Measurements from ENCODE around the gene BTBD17.

Gene BTBD17

GRCh38 chr17:74358697-74359096 lies 3.0 kb downstream of the BTBD17 start:
- no peak for DNase-seq (ENCODE audit: low read depth)

DNA sequence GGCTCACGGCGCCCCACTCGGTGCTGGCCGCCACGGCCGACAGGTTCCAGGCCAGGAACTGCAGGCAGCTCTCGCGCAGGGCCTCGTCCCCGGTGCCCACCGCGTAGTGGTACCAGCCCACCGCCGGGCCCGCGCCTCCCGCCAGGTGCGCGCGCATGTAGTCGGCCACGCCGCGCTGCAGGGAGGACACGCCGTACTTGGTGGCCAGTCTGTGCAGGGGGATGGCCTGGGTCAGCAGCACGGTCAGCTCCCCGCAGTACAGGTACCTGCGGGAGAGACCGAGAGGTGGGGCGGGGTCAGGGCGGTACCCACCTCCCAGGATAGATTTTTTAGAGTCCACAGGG lies 4.2 kb downstream of the BTBD17 start:
- no peak for DNase-seq (ENCODE audit: low read depth)

GRCh38 chr17:74356646-74357465 lies 4.8 kb downstream of the BTBD17 start:
- no peak for DNase-seq (ENCODE audit: low read depth)

GRCh38 chr17:74355065-74355464 lies 6.6 kb downstream of the BTBD17 start:
- DNase-seq (ENCODE audit: low read depth), result no peak

DNA sequence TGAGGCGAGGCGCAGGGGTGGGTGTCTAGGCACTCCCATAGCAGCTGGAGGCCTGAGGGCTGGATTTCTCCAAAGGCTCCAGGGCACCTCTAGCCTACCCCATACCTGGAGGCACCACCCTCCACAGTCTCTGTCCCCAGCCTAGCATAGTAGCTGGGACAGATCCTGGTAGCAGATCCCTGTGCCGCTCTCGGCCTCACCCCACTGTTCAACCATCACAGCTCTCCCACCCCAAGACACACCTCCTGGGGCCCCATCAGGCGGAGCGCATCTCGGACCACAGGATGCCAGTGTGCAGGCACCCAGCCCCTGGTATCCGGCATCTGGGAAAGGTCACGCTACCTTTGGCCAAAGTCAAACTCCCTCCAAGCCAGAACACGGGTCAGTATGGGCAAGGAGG lies 7.1 kb downstream of the BTBD17 start:
- no peak for DNase-seq (ENCODE audit: low read depth)

DNA sequence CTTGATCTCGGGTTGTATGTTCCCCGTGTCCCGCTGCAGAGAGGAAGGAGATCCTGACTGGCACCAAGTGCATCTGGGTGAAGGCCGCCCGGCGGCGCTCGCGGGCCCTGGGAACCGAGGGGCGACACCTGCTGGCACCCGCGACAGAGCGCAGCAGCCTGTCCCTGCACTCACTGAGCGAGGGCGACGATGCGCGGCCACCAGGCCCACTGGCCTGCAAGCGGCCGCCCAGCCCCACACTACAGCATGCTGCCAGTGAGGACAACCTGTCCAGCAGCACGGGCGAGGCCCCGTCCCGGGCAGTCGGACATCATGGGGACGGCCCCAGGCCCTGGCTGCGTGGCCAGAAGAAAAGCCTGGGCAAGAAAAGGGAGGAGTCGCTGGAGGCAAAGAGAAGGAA lies 7.5 kb downstream of the BTBD17 start:
- DNase-seq (ENCODE audit: low read depth), result peak; percentile 78

DNA sequence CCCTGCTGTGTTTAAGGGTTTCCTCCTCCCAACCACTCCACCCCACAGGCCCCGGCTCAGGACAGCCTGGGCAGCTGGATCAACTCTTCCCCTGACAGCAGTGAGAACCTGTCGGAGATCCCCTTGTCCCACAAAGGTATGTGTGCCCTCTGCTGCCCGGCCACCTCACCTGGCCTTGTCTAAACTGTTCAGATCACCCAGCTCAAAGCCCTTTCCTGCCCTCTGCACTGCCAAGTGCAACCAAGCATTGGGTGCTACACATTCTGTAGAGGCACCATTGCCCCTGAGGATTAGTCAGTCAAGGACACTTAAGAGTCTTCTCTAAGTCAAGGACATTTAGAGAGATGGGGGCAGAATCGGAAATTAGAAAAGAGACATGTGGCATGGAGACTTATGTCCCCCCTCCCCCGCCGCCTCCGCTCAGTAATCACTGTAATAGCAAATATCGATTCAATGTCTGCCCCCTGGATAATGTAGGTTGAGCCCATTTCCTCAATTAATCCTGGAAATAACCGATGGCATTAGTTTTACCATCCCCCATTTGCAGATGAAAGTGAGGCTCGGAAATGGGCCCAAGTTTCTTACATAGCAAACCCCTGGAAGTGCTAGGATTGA lies 8.1 kb downstream of the BTBD17 start:
- DNase-seq (ENCODE audit: low read depth), result no peak

GRCh38 chr17:74351552-74352210 lies 10.0 kb downstream of the BTBD17 start:
- DNase-seq (ENCODE audit: low read depth), result peak; percentile 21

DNA sequence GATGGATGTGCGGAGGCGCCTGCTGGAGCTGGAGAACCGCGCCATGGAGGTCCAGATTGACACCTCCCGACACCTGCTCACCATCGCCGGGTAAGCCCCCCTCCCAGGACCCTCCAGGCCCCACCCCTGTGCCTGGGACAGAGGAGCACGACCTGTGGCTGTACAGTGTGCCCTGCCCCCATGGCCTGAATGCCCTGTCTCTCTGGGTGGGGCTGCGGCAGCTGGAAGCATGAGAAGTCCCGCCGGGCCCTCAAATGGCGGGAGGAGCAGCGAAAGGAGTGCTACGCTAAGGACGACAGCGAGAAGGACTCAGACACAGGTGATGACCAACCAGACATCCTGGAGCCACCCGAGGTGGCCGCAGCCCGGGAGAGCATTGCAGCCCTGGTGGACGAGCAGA lies 11.2 kb downstream of the BTBD17 start:
- DNase-seq (ENCODE audit: low read depth), result no peak

DNA sequence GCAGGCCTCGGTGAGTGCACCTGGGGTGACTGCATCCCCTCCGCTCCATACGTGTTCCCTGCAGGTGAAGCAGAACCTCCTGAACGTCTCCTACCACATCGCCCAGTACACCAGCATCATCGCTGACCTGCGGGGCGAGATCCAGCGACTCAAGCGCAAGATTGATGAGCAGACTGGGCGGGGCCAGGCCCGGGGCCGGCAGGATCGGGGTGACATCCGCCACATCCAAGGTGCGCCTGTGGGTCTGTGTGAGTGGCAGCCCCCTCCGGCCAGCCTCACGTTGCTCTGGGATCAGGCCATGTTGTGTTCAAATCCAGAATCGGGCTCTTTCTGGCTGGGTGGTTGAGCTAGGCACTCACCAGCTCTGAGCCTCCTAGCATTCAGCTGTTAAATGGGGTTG lies 12.5 kb downstream of the BTBD17 start:
- DNase-seq (ENCODE audit: low read depth), result no peak

DNA sequence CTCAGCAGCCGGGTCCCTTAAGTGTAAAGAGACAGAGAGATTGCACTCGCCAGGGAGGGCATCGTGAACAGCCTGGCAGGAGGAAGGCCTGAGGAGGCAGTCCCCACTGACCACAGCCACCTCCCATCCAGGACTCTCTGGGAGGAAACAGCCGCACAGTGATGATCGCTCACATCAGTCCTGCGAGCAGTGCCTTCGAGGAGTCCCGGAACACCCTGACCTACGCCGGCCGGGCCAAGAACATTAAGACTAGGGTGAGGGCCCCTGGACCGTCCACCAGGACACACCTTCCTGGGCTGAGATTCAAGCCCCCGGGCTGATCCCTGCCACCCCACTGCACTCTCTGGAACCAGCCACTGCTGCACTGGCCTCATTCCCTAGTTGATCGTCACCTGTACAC lies 14.0 kb downstream of the BTBD17 start:
- DNase-seq (ENCODE audit: low read depth), result no peak

- DNase-seq (ENCODE audit: low read depth), result no peak
Measured at GRCh38 chr17:74345433-74346241, 16.0 kb downstream of the BTBD17 start.

- no peak for DNase-seq (ENCODE audit: low read depth)
Measured at GRCh38 chr17:74344658-74345057, 17.0 kb downstream of the BTBD17 start.

DNA sequence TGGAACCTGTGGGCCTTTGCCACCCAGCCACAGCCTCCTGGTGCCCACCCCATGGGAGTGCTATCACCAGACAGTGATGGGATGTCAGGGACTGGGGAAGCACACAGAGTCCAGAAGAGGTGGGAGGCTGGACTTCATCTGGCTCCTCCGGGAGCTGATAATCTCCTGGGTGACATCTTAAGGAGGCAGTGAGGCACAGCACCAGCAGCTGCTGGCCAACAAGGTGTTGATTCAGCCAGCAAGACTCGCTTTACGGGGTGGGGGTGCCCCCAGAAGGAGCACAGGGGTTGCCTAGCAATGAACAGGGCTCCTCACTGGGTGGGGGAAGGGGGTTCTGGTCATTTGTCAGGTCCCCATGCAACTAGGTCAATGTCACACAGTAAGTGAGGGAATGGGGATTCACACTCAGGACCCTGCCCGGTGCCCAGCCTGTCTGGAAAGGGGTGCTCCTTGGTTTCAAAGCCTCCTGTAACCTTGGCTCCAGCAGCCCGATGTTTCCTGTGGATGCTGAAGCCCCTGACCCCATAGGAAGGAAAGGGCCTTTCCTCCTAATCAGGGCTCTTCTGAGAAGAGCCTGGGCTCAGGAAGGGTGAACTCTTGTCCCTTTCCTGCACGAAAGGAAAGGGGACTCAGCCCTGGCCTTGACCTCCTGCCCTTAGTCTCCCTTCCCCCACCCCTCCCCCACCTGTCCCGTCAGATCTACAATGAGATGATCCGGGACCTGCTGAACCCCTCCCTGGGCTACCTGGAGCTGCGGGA lies 18.0 kb downstream of the BTBD17 start:
- no peak for DNase-seq (ENCODE audit: low read depth)

DNA sequence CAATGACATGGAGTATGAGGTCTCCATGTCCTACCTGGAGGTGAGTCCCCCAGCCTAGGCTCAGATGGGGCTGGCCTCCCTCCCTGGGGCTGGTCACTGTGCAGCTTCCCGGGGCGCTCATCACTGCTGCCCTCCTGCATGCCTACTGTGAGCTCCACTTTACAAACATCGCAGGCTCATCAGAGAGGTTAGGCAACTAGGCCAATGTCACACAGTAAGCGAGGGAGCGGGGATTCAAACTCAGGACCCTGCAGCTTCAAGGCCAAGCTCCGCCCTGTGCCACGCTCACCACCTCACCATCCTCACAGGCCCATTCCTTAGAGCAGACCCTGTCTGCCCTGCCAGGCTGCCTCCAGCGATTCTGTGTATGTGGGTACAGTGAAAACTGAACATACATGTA lies 18.5 kb downstream of the BTBD17 start:
- no peak for DNase-seq (ENCODE audit: low read depth)

GRCh38 chr17:74342224-74342623 lies 19.4 kb downstream of the BTBD17 start:
- no peak for DNase-seq (ENCODE audit: low read depth)

DNA sequence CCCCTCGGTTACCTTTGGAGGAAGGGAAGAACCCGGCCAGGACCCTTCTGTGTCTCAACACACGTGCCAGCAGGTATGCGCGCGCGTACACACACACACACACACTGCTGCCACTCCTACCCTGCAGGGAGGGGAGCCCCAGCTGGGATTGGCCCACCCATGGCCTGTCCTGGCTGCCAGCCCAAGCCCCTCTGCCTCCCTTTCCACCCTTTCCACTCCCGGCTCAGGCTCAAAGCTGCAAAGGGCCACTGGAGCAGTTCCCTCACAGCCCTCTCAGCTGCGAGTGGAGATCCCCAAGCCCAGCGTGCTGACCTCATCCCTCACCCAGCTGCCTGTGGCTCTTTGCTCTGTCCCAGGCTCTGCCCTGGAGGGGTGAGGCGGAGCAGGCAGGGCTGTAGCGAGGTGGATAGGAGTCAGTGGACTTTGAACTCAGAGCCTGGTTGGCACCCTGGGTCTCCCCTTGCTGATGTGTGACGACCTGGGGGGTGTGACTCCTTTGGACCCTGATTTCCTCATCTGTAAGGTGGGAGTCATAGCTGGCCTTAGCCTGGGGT lies 21.1 kb downstream of the BTBD17 start:
- no peak for DNase-seq (ENCODE audit: low read depth)

DNA sequence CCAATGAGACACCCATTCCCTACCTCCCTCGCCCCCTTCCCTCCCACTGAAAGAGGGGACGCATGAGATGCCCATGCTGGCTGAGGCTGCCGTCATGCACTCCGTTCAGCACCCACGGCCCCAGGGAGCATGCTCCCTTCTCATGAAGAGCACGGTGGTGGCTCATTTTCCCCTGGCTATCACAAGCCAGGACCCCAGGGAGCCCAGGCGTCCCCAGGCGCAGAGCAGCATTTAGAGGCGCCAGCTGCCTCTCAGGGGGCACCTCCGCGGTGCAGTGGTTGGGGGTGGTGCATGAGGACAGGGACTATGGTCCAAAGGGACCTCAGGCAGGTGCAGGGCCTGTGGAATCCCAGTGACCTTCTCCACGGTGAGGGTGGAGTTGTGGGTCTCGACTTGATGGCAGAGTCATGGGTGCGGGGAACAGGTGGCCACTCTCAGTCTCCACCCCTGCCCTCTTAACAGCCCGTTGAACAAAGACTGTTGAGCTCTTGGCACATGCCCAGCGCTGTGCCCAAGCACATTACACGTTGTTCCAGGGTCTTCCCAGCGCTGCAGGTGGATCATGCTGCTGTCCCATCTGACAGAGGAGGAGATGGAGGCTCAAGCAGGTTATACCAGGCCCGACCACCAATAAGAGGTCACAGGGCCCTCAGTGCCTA lies 22.0 kb downstream of the BTBD17 start:
- DNase-seq (ENCODE audit: low read depth), result no peak

GRCh38 chr17:74337834-74338500 lies 23.7 kb downstream of the BTBD17 start:
- no peak for DNase-seq (ENCODE audit: low read depth)

- DNase-seq (ENCODE audit: low read depth), result no peak
Measured at GRCh38 chr17:74336307-74336706, 25.4 kb downstream of the BTBD17 start.
